Ishikawa (cell line): ENCODE data around the gene CDKN1A.

Experiments used
- YY1 ChIP-seq: IDR thresholded peaks from 2 replicates; pipeline ENCODE4 v1.6.1; 2012; ENCODE audit warnings: low read depth
- TF ChIP-seq, protein P1 (sequence below): IDR thresholded peaks from 2 replicates; pipeline ENCODE4 v1.6.1; 2012

DNA sequence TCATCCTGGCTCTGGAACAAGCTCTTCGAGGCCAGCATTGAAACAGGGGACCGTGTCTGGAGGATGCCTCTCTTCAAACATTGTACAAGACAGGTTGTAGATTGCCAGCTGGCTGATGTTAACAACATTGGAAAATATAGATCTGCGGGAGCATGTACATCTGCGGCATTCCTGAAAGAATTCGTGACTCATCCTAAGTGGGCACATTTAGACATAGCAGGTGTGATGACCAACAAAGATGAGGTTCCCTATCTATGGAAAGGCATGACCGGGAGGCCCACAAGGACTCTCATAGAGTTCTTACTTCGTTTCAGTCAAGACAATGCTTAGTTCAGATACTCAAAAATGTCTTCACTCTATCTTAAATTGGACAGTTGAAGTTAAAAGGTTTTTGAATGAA lies 3.6 kb upstream of the CDKN1A start:
- TF ChIP-seq, protein P1, sequence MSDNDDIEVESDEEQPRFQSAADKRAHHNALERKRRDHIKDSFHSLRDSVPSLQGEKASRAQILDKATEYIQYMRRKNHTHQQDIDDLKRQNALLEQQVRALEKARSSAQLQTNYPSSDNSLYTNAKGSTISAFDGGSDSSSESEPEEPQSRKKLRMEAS, result no peak
- no peak for TF ChIP-seq YY1
